Left ventricle myocardium superior (tissue), 1 donor: ENCODE data around the gene NRM. TPM values are rescaled to one million over a fixed set of nuclear protein-coding genes. Genes with fewer than 3 reads are reported as not detected.
A peak's percentile ranks its signal among the peaks of the same experiment; 100 is the strongest.

ENCODE experiments used
- ATAC-seq: fragments of 200-7000 bp; cut with Tn5 transposase; one replicate; pipeline ENCODE4 v1.9.1; 2020; ENCODE audit warnings: mild to moderate bottlenecking, moderate library complexity
- DNase-seq: peaks from one replicate; pipeline ENCODE4 v3.0.0-alpha.2; 2020
- intact Hi-C: fragments of 100-400 bp; cut with micrococcal nuclease; formaldehyde crosslinking; loops from one replicate; pipeline ENCODE4 v1.11.0; 2022
- total RNA-seq: library from RNA; stranded (reverse); fragmentation: NEBNext Ultra II Directional; extraction: Animal tissue kit (Norgen Biotek cat#: 25700); gene quantifications from one replicate; pipeline ENCODE4 v1.2.1, GENCODE V29; 2021
- donor health status: DM: no; HTN: yes; CAD: no; lungs with severe emphysema.

NRM gene
- total RNA-seq, 1 donor from 2014 or later: 4.6 TPM

GRCh38 chr6:30696432-30696831 is 5.6 kb upstream of the NRM start:
- intact Hi-C loops: no loop called here
- DNase-seq: no peak
- no peak for ATAC-seq

- intact Hi-C loops: no loop called here
- no peak for DNase-seq
- no peak for ATAC-seq
These were observed 544 bp upstream of the NRM start for GRCh38 chr6:30691208-30691847.

- intact Hi-C loops: no loop called here
- no peak for DNase-seq
- no peak for ATAC-seq
These were observed 799 bp downstream of the NRM start for GRCh38 chr6:30689985-30690384.

- no peak for ATAC-seq
- no peak for DNase-seq
- intact Hi-C loops: no loop called here
These were observed 1.5 kb downstream of the NRM start for GRCh38 chr6:30689022-30689865.

- intact Hi-C loops: no loop called here
- DNase-seq (no peak), ATAC-seq (no peak)
These were observed 2.2 kb downstream of the NRM start for GRCh38 chr6:30688569-30688968.

GRCh38 chr6:30687659-30688431 is 2.9 kb downstream of the NRM start:
- no peak for ATAC-seq
- DNase-seq: peak; percentile 66
- intact Hi-C loops: no loop called here

- peak; percentile 79 for ATAC-seq
- intact Hi-C loops: no loop called here
- DNase-seq: peak; percentile 97
These were observed 3.7 kb downstream of the NRM start for GRCh38 chr6:30686908-30687658.

- ATAC-seq (peak; percentile 69), DNase-seq (peak; percentile 90)
- intact Hi-C loops: no loop called here
These were observed 4.5 kb downstream of the NRM start, which contains the start of gene PPP1R18 for GRCh38 chr6:30686009-30686907. Gene PPP1R18, minus strand, starts transcription at chr6:30686645. Its CDS starts 627 bp downstream, at chr6:30686018.

GRCh38 chr6:30685157-30686008 is 5.4 kb downstream of the NRM start:
- DNase-seq (peak; percentile 50), ATAC-seq (no peak)
- intact Hi-C loops: no loop called here

- intact Hi-C loops: no loop called here
- ATAC-seq (no peak), DNase-seq (peak; percentile 72)
These were observed 6.2 kb downstream of the NRM start for GRCh38 chr6:30684386-30685156.

GRCh38 chr6:30683980-30684338 is 6.8 kb downstream of the NRM start:
- intact Hi-C loops: no loop called here
- ATAC-seq: no peak
- DNase-seq: no peak

GRCh38 chr6:30683183-30683979 is 7.4 kb downstream of the NRM start:
- intact Hi-C loops: no loop called here
- no peak for ATAC-seq
- no peak for DNase-seq

GRCh38 chr6:30682143-30683117 is 8.4 kb downstream of the NRM start:
- intact Hi-C loops: no loop called here
- DNase-seq (peak; percentile 86), ATAC-seq (peak; percentile 14)

- DNase-seq: no peak
- intact Hi-C loops: no loop called here
These were observed 9.0 kb downstream of the NRM start for GRCh38 chr6:30681766-30682142.

More at GRCh38 chr6:30681766-30682142, 9.0 kb downstream of the NRM start:
- ATAC-seq: no peak
